Mesenchymal stem cell (in vitro differentiated cells and primary cell): ENCODE measurements around the gene JPH3.

ENCODE experiments used
- DNase-seq: peaks from one replicate; pipeline ENCODE4 v3.0.0-alpha.2; 2013
- H2AFZ ChIP-seq: one replicate; pipeline ENCODE4 v1.6.1; 2013; ENCODE audit warnings: low read depth, mild to moderate bottlenecking, control low read depth, inconsistent platforms, low read length, moderate library complexity
- H2AK5ac ChIP-seq: 2 replicates; pipeline ENCODE4 v1.6.1; 2013; ENCODE audit warnings: low read length, moderate library complexity, mild to moderate bottlenecking, inconsistent platforms; ENCODE audit not compliant: severe bottlenecking
- H2BK120ac ChIP-seq: one replicate; pipeline ENCODE4 v1.6.1; 2013; ENCODE audit warnings: low read depth, mild to moderate bottlenecking, inconsistent platforms, low read length, moderate library complexity
- H2BK12ac ChIP-seq, 2 experiments: one replicate each; pipeline ENCODE4 v1.6.1; 2013; ENCODE audit warnings: inconsistent platforms in 2 of 2, low read length in 2 of 2, mild to moderate bottlenecking in 2 of 2, moderate library complexity in 2 of 2, control low read depth in 1 of 2
- H2BK15ac ChIP-seq: one replicate; pipeline ENCODE4 v1.6.1; 2013; ENCODE audit warnings: mild to moderate bottlenecking, low read depth, inconsistent platforms; ENCODE audit not compliant: poor library complexity, severe bottlenecking
- H2BK5ac ChIP-seq: 2 replicates; pipeline ENCODE4 v1.6.1; 2013; ENCODE audit warnings: low read depth, mild to moderate bottlenecking, low read length, control low read depth, inconsistent platforms; ENCODE audit not compliant: poor library complexity, severe bottlenecking
- H3K14ac ChIP-seq, 2 experiments: one replicate each; pipeline ENCODE4 v1.6.1; 2013; ENCODE audit warnings: inconsistent platforms in 2 of 2, low read length in 2 of 2, control low read depth in 1 of 2, mild to moderate bottlenecking in 1 of 2, moderate library complexity in 1 of 2
- H3K18ac ChIP-seq, 2 experiments: one replicate each; pipeline ENCODE4 v1.6.1; 2013; ENCODE audit warnings: inconsistent platforms in 2 of 2, low read length in 2 of 2, control low read depth in 1 of 2, low read depth in 1 of 2, mild to moderate bottlenecking in 1 of 2
- H3K23ac ChIP-seq, 2 experiments: one replicate each; pipeline ENCODE4 v1.6.1; 2013; ENCODE audit warnings: inconsistent platforms in 2 of 2, low read length in 2 of 2, mild to moderate bottlenecking in 2 of 2, moderate library complexity in 2 of 2, control low read depth in 1 of 2
- H3K27ac ChIP-seq: 2 replicates; pipeline ENCODE4 v1.5.1; 2013; ENCODE audit warnings: mild to moderate bottlenecking, moderate library complexity, low read length, control low read depth, inconsistent platforms; ENCODE audit not compliant: poor library complexity, severe bottlenecking
- H3K27me3 ChIP-seq, 2 experiments: 2 replicates each; pipeline versions ENCODE4 v1.6.1 to v1.7.0; 2013; ENCODE audit warnings: low read length in 2 of 2, mild to moderate bottlenecking in 2 of 2, moderate library complexity in 2 of 2, control low read depth in 1 of 2, inconsistent platforms in 1 of 2; ENCODE audit not compliant: control insufficient read depth in 1 of 2, insufficient read depth in 1 of 2
- H3K36me3 ChIP-seq, 2 experiments: 2 replicates each; pipeline versions ENCODE4 v1.6.1 to v1.7.0; 2013; ENCODE audit warnings: low read length in 2 of 2, control low read depth in 1 of 2, inconsistent platforms in 1 of 2, low read depth in 1 of 2, mild to moderate bottlenecking in 1 of 2; ENCODE audit not compliant: insufficient read depth in 2 of 2, control insufficient read depth in 1 of 2
- H3K4ac ChIP-seq, 2 experiments: one replicate each; pipeline ENCODE4 v1.6.1; 2013; ENCODE audit warnings: inconsistent platforms in 2 of 2, low read length in 2 of 2, mild to moderate bottlenecking in 2 of 2, moderate library complexity in 2 of 2, control low read depth in 1 of 2, low read depth in 1 of 2
- H3K4me1 ChIP-seq: 2 replicates; pipeline ENCODE4 v1.6.1; 2013; ENCODE audit warnings: low read depth, low read length, control low read depth; ENCODE audit not compliant: control insufficient read depth, insufficient read depth
- H3K4me2 ChIP-seq: 2 replicates; pipeline ENCODE4 v1.6.1; 2013; ENCODE audit warnings: low read length, mild to moderate bottlenecking, inconsistent platforms; ENCODE audit not compliant: poor library complexity, severe bottlenecking
- H3K4me3 ChIP-seq, 2 experiments: 2 replicates each; pipeline versions ENCODE4 v1.5.1 to v1.7.0; 2013; ENCODE audit warnings: low read length in 2 of 2, mild to moderate bottlenecking in 2 of 2, control low read depth in 1 of 2, low read depth in 1 of 2; ENCODE audit not compliant: insufficient read depth in 1 of 2
- H3K79me1 ChIP-seq: replicated peaks from 2 replicates; pipeline ENCODE4 v1.6.1; 2013; ENCODE audit warnings: mild to moderate bottlenecking, control low read depth, low read length, inconsistent platforms; ENCODE audit not compliant: poor library complexity, severe bottlenecking
- H3K9ac ChIP-seq: 2 replicates; pipeline ENCODE4 v1.7.0; 2013; ENCODE audit warnings: mild to moderate bottlenecking, low read length, moderate library complexity
- H3K9me3 ChIP-seq: 2 replicates; pipeline ENCODE4 v1.7.0; 2013; ENCODE audit warnings: mild to moderate bottlenecking, low read length; ENCODE audit not compliant: control insufficient read depth
- H4K8ac ChIP-seq: one replicate; pipeline ENCODE4 v1.6.1; 2013; ENCODE audit warnings: inconsistent platforms, mild to moderate bottlenecking, low read length, moderate library complexity
- H4K91ac ChIP-seq: one replicate; pipeline ENCODE4 v1.6.1; 2013; ENCODE audit warnings: mild to moderate bottlenecking, low read length, inconsistent platforms
- WGBS: methylation state at CpG from one replicate; pipeline ENCODE4 v1.1.7; 2013; ENCODE audit warnings: mixed read lengths; 5-methylcytosine and 5-hydroxymethylcytosine counted together

Gene JPH3

GRCh38 chr16:87734644-87735043 lies 132.3 kb downstream of the JPH3 start:
- no peak overlapping the region for H3K18ac ChIP-seq
- H3K9ac ChIP-seq: no peak overlapping the region
- H2BK120ac ChIP-seq: no peak overlapping the region
- H2BK15ac ChIP-seq: no peak overlapping the region
- no peak overlapping the region for H3K14ac ChIP-seq
- H3K4ac ChIP-seq: no peak overlapping the region
- no peak overlapping the region for H2AK5ac ChIP-seq
- 71% methylated on average over 13 of the region's 14 CpGs for WGBS
- H2BK12ac ChIP-seq: no peak overlapping the region
- no peak overlapping the region for H4K91ac ChIP-seq
- no peak overlapping the region for H3K4me2 ChIP-seq
- no peak overlapping the region for H2AFZ ChIP-seq
- peaks cover 23 to 35% of the 10 kb centered on the region in 2 experiments for H3K36me3 ChIP-seq
- no peak overlapping the region for H3K23ac ChIP-seq
- H3K9me3 ChIP-seq: no peaks in the 10 kb centered on the region
- no peak overlapping the region for H2BK5ac ChIP-seq
- peaks cover 29% of the 10 kb centered on the region for H3K79me1 ChIP-seq
- DNase-seq: no peak
- no peaks in the 10 kb centered on the region for H3K4me1 ChIP-seq
- H3K27ac ChIP-seq: no peak overlapping the region
- no peaks in the 10 kb centered on the region for H3K27me3 ChIP-seq
- H4K8ac ChIP-seq: no peak overlapping the region
- no peak overlapping the region for H3K4me3 ChIP-seq

GRCh38 chr16:87735270-87736007 lies 133.1 kb downstream of the JPH3 start:
- Histone ChIP-seq H2AFZ (no peak overlapping the region), H4K91ac (no peak overlapping the region), H3K4me2 (no peak overlapping the region), H3K79me1 (peaks cover 36% of the 10 kb centered on the region), H4K8ac (no peak overlapping the region), H3K9me3 (no peaks in the 10 kb centered on the region), H3K9ac (no peak overlapping the region), H2BK12ac (no peak overlapping the region), H2BK15ac (no peak overlapping the region), H3K18ac (no peak overlapping the region), H2BK120ac (no peak overlapping the region), H2BK5ac (no peak overlapping the region), H3K4me1 (no peaks in the 10 kb centered on the region), H3K4ac (no peak overlapping the region), H3K23ac (no peak overlapping the region), H3K27ac (no peak overlapping the region), H3K36me3 (peaks cover 19 to 36% of the 10 kb centered on the region in 2 experiments), H2AK5ac (no peak overlapping the region), H3K27me3 (no peaks in the 10 kb centered on the region), H3K14ac (no peak overlapping the region), H3K4me3 (no peak overlapping the region)
- no peak for DNase-seq
- 95% methylated on average over 21 of the region's 23 CpGs for WGBS

GRCh38 chr16:87736008-87736382 lies 133.7 kb downstream of the JPH3 start:
- Histone ChIP-seq H2AK5ac (no peak overlapping the region), H2BK12ac (no peak overlapping the region), H2BK5ac (no peak overlapping the region), H2AFZ (no peak overlapping the region), H3K27ac (no peak overlapping the region), H3K4me2 (no peak overlapping the region), H3K9me3 (no peaks in the 10 kb centered on the region), H4K91ac (no peak overlapping the region), H3K14ac (no peak overlapping the region), H2BK120ac (no peak overlapping the region), H3K9ac (no peak overlapping the region), H3K27me3 (no peaks in the 10 kb centered on the region), H3K4me3 (no peak overlapping the region), H3K23ac (no peak overlapping the region), H3K18ac (no peak overlapping the region), H3K79me1 (peaks cover 38% of the 10 kb centered on the region), H3K36me3 (peaks cover 22 to 39% of the 10 kb centered on the region in 2 experiments), H4K8ac (no peak overlapping the region), H2BK15ac (no peak overlapping the region), H3K4ac (no peak overlapping the region), H3K4me1 (peaks cover 2% of the 10 kb centered on the region)
- DNase-seq: no peak
- WGBS: 96% methylated on average over 12 of the region's 12 CpGs

- H2AK5ac ChIP-seq: no peak overlapping the region
- DNase-seq: no peak
- peaks cover 4% of the 10 kb centered on the region for H3K4me1 ChIP-seq
- no peak overlapping the region for H3K18ac ChIP-seq
- no peak overlapping the region for H2BK5ac ChIP-seq
- no peak overlapping the region for H3K9ac ChIP-seq
- H3K23ac ChIP-seq: no peak overlapping the region
- no peak overlapping the region for H3K14ac ChIP-seq
- no peak overlapping the region for H3K4me2 ChIP-seq
- no peak overlapping the region for H2AFZ ChIP-seq
- H4K91ac ChIP-seq: no peak overlapping the region
- H3K27me3 ChIP-seq: no peaks in the 10 kb centered on the region
- peak overlapping the region; percentile 55 for H4K8ac ChIP-seq
- no peak overlapping the region for H3K27ac ChIP-seq
- no peaks in the 10 kb centered on the region for H3K9me3 ChIP-seq
- H3K79me1 ChIP-seq: peaks cover 35% of the 10 kb centered on the region
- no peak overlapping the region for H2BK120ac ChIP-seq
- H3K36me3 ChIP-seq: peaks cover 24 to 37% of the 10 kb centered on the region in 2 experiments
- H3K4me3 ChIP-seq: no peak overlapping the region
- WGBS: 93% methylated on average over 6 of the region's 8 CpGs
- no peak overlapping the region for H2BK12ac ChIP-seq
- H2BK15ac ChIP-seq: no peak overlapping the region
- H3K4ac ChIP-seq: no peak overlapping the region
Measured at GRCh38 chr16:87739801-87740200, 137.5 kb downstream of the JPH3 start.
